HG02973 (cell line): ENCODE measurements around the gene ZBTB20.

Experiments used
- ATAC-seq: cut with Tn5 transposase; IDR thresholded peaks from one replicate; pipeline ENCODE4 v1.9.1; 2021; ENCODE audit warnings: moderate library complexity; ENCODE audit not compliant: unreplicated experiment

The ZBTB20 gene

DNA sequence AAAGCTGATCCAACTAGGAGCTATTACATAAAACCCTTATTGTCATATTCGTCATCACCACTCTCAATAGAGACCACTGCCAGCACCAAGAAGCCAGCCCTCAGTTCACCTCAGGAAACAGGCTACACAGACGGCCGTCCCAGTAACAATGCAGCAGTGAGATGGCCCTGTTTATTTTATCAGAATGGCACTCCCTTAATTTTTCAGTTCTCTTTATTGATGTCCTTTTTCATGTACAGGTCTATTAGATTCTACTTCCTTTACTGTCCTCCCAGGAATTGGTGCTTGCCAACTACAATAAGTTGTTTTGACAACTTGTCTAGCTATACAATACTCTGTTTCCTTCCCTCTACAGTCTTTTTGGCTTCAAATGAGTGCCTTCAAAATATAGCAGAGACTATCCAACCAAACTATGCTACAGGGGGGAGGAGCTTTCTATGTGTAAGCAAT is 272.5 kb downstream of the ZBTB20 start:
- no peak for ATAC-seq

DNA sequence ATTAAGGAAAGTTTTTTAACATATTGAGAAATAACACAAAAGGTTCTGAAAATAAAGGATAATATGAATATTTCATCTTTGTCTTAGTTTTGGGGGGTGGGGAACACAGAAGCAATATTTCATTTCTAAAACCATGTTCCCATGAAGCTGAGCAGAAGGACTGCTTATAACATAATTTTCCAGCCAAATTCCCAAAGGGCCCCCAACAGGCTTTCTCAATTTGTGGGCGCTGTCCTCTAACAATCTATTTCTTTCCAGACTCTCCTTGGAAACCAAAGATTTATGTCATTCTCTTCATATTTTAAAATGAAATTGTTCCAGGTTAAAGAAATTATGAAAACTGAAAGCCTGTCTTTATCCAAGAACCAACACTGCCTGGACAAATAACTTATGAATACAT is 273.5 kb downstream of the ZBTB20 start:
- ATAC-seq: no peak

- ATAC-seq: no peak
Observed at GRCh38 chr3:114872588-114872987, 274.5 kb downstream of the ZBTB20 start.

DNA sequence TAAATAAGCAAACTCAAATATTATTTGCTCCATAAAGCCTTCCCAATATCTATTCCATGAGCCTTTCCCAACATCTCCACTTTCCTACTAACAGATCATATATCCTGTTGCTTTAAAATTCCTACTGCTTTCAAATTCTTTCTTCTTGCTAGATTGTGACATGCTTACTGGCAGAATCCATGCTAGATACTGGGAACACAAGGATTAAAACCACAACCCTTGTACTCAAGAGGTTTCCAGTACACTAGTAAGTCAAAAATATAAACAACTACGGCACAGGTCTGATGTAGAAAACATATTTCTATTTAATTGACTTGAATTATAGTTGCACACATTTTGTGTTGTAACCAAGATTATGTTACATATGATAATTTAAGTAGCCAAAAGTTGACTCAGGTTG is 275.0 kb downstream of the ZBTB20 start:
- ATAC-seq: no peak

DNA sequence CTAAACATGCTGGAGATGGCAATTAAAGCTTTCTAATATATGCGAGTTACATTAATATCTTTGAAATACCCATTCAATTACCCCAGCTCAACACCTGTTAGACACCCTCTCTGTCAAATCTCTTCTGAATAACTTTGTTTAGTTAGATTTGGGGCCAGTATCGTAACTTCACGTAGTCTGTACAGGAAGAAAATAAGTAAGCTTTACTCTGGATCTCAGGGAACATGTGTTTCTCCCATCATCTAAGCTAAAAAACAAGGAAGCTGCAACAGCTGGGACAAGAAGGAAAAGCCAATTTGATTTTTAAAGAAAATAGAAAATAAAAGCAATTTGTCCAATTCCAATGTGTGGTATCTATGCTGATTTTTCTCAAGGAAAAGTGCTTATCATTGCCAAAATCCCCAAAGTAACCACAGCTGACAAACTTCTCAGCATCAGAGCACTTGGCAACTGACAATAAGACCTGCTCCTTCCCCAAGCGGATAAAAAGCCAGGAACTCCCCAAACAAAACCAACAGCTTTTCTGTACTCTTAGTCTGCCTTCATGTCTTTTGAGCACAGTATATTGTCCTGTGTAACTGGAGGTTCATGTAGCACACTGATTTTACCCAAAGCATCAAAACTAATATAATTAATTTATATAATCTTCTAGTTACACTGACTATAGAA is 279.1 kb downstream of the ZBTB20 start:
- ATAC-seq: no peak

GRCh38 chr3:114867359-114867758 is 279.7 kb downstream of the ZBTB20 start:
- ATAC-seq: no peak

GRCh38 chr3:114866430-114866829 is 280.7 kb downstream of the ZBTB20 start:
- no peak for ATAC-seq

GRCh38 chr3:114864970-114865369 is 282.1 kb downstream of the ZBTB20 start:
- no peak for ATAC-seq

- no peak for ATAC-seq
Observed at GRCh38 chr3:114863848-114864247, 283.2 kb downstream of the ZBTB20 start.

DNA sequence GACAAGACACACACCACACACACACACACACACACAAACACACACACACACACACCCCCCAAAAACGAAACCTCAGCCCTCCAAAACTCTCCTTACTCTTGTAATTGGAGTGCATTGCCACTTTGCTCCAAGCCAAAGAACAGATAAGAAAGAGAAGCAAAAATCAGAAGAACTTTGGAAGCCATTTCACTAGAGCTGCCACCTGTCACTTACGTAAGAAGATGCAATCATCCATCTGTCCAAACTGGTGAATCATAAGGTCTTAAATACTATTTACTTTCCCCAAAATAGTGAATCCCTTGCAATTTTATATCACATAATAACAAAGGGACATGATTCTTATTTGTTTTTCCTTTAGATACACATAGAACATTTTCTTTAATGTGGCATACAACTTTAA is 285.4 kb downstream of the ZBTB20 start:
- ATAC-seq: no peak

DNA sequence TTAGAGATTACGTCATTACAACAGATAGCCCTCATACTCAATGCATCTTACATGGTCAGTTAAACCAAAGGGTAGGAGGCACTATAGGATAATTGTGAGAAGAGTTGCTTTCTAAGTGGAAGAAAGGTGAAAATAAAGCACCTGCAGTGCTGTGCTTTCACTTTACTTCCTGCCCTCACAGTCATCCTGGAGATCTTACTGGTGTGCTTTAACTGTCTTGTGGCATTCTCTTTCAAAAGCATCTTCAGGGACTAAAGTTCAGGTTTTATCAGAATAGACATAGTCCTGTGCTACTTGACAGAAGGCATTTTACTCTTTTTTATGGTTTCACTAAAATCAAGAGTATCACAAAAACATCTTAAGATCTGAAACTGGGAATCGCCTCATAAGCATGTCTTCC is 286.6 kb downstream of the ZBTB20 start:
- no peak for ATAC-seq

GRCh38 chr3:114858329-114858728 is 288.8 kb downstream of the ZBTB20 start:
- no peak for ATAC-seq

DNA sequence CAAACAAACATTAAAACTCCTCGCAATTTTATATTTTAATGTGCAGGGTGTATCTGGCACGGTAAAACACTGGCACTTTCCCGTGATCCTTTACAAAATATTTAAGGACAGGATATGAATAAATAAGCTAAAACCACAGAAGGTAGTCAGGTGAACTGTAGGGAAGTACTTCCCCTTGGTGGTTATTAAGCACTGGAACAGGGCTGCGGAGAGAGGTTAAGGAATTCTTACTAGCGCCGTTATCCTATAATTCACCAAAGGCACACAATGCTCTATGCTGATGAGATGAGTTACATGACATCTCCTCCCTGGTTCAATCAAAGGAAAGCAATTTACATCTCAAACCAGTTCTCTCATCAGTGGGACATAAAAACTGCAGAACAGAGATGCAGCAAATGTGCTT is 289.8 kb downstream of the ZBTB20 start:
- no peak for ATAC-seq

GRCh38 chr3:114856835-114857234 is 290.3 kb downstream of the ZBTB20 start:
- no peak for ATAC-seq

DNA sequence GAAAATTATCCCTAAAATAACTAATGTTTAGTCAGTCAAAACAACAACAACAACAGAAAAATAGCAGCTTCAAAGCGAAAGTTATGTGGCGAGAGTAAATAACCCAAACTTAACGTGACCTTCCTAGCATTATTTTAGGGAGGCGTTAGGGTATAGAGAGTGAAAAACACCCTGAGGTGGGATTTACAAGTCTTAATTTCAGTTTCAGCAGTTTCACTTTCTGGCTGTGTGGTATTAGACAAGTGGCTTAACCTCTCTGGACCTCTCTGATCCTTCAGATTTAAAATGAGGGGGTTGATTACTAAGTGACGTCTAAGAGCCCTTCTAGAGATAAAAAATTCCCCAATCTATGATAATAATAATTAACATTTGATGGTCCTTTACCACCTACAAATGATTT is 291.2 kb downstream of the ZBTB20 start:
- no peak for ATAC-seq

GRCh38 chr3:114852966-114853365 is 294.1 kb downstream of the ZBTB20 start:
- no peak for ATAC-seq

DNA sequence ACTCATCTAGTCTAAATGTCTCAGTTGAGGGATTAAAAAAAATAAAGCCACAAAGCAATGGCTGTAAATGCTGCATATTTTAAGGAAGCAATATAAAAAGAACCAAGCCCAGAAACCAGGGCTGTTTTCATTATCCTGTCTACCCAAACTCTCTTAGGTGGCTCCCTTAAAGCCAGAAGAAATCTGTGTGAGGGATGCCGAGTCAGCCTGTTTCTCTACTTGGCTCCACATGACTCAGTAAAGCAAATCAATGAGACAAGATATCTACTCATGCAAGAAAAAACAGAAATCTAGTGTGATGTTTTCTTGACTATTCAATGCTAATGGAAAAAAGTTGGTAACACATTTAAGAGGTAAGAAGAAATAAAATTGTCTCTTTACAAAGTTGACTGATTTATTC is 296.2 kb downstream of the ZBTB20 start:
- ATAC-seq: no peak

DNA sequence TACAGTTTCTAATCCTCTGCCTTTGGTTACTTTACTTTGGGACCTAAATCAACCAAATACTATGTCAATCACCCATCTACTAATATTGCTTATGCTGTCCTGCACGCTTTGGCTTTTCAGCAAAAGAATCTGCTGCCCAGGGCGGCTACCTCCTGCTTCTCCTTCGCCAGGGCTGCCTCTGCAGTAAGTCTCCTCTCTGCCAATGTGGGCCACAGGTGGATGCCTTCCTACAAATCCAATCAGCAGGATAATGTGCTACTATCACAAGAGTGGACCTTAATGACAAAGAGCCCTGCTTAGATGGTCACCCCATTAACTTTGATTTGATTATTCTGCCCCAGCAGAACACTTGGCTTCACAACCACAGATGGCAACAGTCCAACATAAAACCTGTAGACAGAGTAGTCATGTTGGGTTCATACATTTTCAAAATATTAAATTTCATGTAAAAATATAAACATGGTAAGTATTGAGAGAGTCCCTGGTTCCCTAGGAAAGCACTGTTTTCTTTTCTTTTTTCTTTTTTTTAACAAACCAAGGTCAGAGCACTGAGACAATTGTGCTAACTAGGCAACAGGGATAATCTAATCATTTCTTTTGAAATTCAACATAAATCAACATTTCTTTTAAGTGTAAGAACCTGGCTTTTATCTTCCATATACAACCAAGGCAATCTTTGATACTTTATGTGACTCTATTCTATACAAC is 298.3 kb downstream of the ZBTB20 start:
- no peak for ATAC-seq

- ATAC-seq: no peak
Observed at GRCh38 chr3:114848082-114848481, 299.0 kb downstream of the ZBTB20 start.

DNA sequence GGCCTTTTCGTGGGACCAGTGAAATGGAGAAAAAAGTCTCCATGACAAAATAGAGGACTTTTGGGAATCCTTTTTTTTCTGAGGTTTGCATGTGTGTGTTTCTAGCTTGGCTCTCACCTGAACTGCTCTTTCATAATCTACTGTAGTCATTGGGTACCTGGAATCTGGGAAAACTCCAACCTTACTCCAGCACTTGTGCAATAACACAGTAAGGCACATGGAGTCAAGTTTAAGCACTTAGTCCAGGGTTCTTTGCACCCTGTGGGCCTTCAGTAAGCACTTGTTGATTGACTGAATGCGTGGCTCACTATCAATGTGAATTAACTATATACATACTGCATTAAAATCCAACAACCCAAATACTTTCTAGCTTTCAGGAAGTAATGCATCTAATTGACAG is 299.5 kb downstream of the ZBTB20 start:
- no peak for ATAC-seq

DNA sequence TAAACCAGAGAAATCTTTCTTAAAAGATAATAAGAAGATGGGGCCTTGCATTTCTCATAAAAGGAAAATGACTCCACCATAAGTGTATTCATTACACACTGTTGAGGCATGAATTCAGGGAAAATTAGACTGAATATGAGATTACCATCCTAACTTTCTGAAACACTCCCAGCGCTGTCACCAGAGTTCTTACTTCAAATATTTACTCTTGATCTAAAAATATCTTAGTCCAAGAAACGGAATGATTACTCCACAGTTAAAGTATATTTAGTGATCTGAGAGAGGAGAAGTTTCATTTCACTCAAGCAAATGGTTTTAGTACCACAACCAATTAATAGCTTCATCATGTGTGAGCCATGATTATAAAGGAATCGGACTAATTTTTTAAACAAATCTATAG is 300.3 kb downstream of the ZBTB20 start:
- no peak for ATAC-seq

DNA sequence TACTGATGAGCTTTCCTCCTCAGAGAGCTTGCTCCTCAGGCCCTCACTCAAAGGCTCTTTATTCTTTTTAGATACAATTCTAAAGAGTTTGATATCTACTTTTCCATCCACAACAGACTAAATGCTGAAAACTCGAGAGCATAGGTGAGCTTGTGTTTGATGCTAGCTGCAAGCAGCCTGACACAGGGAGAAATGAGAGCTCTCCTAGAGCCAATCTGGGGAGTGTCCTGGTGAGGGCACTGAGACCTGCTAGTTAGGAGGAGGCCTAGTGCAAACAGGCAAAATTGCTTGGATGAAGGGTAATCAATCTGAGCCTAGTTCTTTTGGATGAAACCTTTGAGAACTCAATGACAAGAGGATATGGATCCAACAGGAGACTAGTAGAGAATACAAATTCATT is 300.8 kb downstream of the ZBTB20 start:
- no peak for ATAC-seq

DNA sequence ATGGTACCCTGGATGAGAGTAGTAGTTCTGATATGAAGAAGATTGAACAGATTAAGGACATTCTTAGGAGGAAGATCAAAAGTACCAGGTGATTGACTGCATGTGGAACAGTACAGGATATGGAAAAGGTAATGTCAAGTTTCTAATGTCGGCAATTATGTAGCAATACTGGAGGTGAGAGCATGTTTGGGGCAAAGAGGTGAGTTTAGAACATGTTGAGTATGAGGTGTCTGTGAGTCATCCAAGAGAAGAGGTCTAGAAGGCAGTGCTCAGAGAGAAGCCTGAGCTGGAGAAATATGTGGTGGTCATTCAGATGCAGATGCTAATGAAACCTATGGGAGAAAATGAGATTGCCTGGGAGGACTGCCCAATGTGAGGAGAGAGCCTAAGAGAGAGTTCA is 305.6 kb downstream of the ZBTB20 start:
- no peak for ATAC-seq
